K562 (cell line): ENCODE results near the gene AMIGO1.

ENCODE experiments used
- HMG20B ChIP-seq: fragments of 250-450 bp; sonication (Bioruptor Pico); IDR thresholded peaks from 2 replicates; pipeline ENCODE4 v1.5.0; 2021; ENCODE audit warnings: mild to moderate bottlenecking
- JUND ChIP-seq, 2 experiments: IDR thresholded peaks; 2 replicates in 1 of 2; 3 replicates in 1 of 2; pipeline ENCODE4 v1.6.1; 2011; ENCODE audit warnings: borderline replicate concordance in 2 of 2, low read depth in 2 of 2, low read length in 2 of 2, improper control_type of control experiment in 1 of 2, missing biosample characterization in 1 of 2, missing genetic modification characterization in 1 of 2, missing genetic modification reagents in 1 of 2
- MBD2 ChIP-seq: sonication (generic); IDR thresholded peaks from 2 replicates; pipeline ENCODE4 v1.6.1; 2016; ENCODE audit warnings: low read depth, borderline replicate concordance
- ZFP36 ChIP-seq: fragments of 150-350 bp; IDR thresholded peaks from 2 replicates; pipeline ENCODE4 v1.6.1; 2018; ENCODE audit warnings: low read length, low read depth; ENCODE audit not compliant: partially characterized antibody
- ZNF134 ChIP-seq: fragments of 250-450 bp; sonication (Bioruptor Pico); conservative IDR thresholded peaks from 2 replicates; pipeline ENCODE4 v1.4.0; 2020
- TF ChIP-seq, protein P1 (sequence below), 3 experiments: IDR thresholded peaks in 2 of 3; conservative IDR thresholded peaks in 1 of 3; 2 replicates each; pipeline ENCODE4 v1.5.1; 2011 to 2012; ENCODE audit warnings: low read length in 3 of 3, mild to moderate bottlenecking in 3 of 3, control low read depth in 2 of 3, improper control_type of control experiment in 1 of 3, inconsistent platforms in 1 of 3, low read depth in 1 of 3, mixed read lengths in 1 of 3, moderate library complexity in 1 of 3; ENCODE audit not compliant: insufficient read depth in 2 of 3
- TF ChIP-seq, protein P2 (sequence below): sonication (generic); formaldehyde crosslinking; IDR thresholded peaks from 2 replicates; pipeline ENCODE4 v1.8.1; 2022; ENCODE audit warnings: missing genetic modification reagents

DNA sequence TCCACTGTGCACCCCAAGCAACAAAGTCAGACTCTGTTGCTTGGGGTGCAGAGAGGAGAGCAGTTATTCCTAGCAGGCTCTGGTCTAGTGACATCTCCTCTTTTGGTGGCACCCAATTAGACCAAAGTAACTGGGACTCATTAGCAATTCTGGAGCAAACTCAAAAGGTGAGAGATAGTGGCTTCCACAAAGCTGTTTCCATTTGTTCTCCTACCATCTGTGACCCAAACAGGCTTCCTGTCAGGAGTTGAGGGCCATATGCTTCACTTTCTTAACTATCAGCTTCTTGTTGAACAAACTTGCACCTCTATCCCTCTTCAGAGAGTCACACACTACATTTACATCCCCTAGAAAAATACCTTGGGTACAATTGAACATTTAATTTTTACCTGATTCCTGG, 27.3 kb downstream of the AMIGO1 start:
- TF ChIP-seq ZNF134 (no peak), JUND (IDR thresholded peaks at IDR 0.05; ENCODE audit: borderline replicate concordance, low read depth, low read length) (no peak), JUND (tag; IDR thresholded peaks at IDR 0.05; ENCODE audit: borderline replicate concordance, low read depth, low read length) (no peak), HMG20B (CRISPR knock-in tag) (no peak), ZFP36 (no peak), MBD2 (no peak)
- TF ChIP-seq, protein P1, sequence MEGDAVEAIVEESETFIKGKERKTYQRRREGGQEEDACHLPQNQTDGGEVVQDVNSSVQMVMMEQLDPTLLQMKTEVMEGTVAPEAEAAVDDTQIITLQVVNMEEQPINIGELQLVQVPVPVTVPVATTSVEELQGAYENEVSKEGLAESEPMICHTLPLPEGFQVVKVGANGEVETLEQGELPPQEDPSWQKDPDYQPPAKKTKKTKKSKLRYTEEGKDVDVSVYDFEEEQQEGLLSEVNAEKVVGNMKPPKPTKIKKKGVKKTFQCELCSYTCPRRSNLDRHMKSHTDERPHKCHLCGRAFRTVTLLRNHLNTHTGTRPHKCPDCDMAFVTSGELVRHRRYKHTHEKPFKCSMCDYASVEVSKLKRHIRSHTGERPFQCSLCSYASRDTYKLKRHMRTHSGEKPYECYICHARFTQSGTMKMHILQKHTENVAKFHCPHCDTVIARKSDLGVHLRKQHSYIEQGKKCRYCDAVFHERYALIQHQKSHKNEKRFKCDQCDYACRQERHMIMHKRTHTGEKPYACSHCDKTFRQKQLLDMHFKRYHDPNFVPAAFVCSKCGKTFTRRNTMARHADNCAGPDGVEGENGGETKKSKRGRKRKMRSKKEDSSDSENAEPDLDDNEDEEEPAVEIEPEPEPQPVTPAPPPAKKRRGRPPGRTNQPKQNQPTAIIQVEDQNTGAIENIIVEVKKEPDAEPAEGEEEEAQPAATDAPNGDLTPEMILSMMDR (IDR thresholded peaks at IDR 0.05 in 2 of 3, conservative IDR thresholded peaks at IDR 0.05 in 1 of 3; ENCODE audit: insufficient read depth in 2 of 3, low read depth in 1 of 3, low read length in 3 of 3) = no peak
- TF ChIP-seq, protein P2, sequence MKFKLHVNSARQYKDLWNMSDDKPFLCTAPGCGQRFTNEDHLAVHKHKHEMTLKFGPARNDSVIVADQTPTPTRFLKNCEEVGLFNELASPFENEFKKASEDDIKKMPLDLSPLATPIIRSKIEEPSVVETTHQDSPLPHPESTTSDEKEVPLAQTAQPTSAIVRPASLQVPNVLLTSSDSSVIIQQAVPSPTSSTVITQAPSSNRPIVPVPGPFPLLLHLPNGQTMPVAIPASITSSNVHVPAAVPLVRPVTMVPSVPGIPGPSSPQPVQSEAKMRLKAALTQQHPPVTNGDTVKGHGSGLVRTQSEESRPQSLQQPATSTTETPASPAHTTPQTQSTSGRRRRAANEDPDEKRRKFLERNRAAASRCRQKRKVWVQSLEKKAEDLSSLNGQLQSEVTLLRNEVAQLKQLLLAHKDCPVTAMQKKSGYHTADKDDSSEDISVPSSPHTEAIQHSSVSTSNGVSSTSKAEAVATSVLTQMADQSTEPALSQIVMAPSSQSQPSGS (CRISPR knock-in tag) = no peak
